GF-D8 (cell line): ENCODE measurements around the gene SLC9A4.
A peak's percentile ranks its signal among the peaks of the same experiment; 100 is the strongest.

Source experiments
- DNase-seq: peaks from one replicate; lab custom pipeline; 2025; lab: John Stamatoyannopoulos, UW

SLC9A4 gene

GRCh38 chr2:102455061-102455670 lies 17.9 kb upstream of the SLC9A4 start:
- no peak for DNase-seq

GRCh38 chr2:102460467-102460866 lies 12.6 kb upstream of the SLC9A4 start:
- DNase-seq: no peak

- DNase-seq: no peak
These were observed 11.8 kb upstream of the SLC9A4 start for GRCh38 chr2:102461188-102461587.

GRCh38 chr2:102463160-102463559 lies 9.9 kb upstream of the SLC9A4 start:
- DNase-seq: no peak

- no peak for DNase-seq
These were observed 2.9 kb upstream of the SLC9A4 start for GRCh38 chr2:102470168-102470567.

- no peak for DNase-seq
These were observed 605 bp downstream of the SLC9A4 start for GRCh38 chr2:102473631-102474030.

GRCh38 chr2:102474785-102475184 lies 1.8 kb downstream of the SLC9A4 start:
- DNase-seq: no peak

- DNase-seq: no peak
These were observed 5.9 kb downstream of the SLC9A4 start for GRCh38 chr2:102478686-102479470.

- no peak for DNase-seq
These were observed 7.5 kb downstream of the SLC9A4 start for GRCh38 chr2:102480285-102481195.

- no peak for DNase-seq
These were observed 8.9 kb downstream of the SLC9A4 start for GRCh38 chr2:102481931-102482330.

GRCh38 chr2:102483086-102483485 lies 10.1 kb downstream of the SLC9A4 start:
- DNase-seq: no peak

- DNase-seq: no peak
These were observed 11.5 kb downstream of the SLC9A4 start for GRCh38 chr2:102484310-102485061.

GRCh38 chr2:102485147-102485785 lies 12.2 kb downstream of the SLC9A4 start:
- no peak for DNase-seq

GRCh38 chr2:102486941-102487702 lies 14.1 kb downstream of the SLC9A4 start:
- no peak for DNase-seq

GRCh38 chr2:102487761-102488462 lies 14.9 kb downstream of the SLC9A4 start:
- DNase-seq: no peak

GRCh38 chr2:102489646-102490045 lies 16.6 kb downstream of the SLC9A4 start:
- peak; percentile 81 for DNase-seq

- no peak for DNase-seq
These were observed 19.0 kb downstream of the SLC9A4 start for GRCh38 chr2:102492006-102492405.

GRCh38 chr2:102494570-102494969 lies 21.5 kb downstream of the SLC9A4 start:
- DNase-seq: no peak

GRCh38 chr2:102498414-102498813 lies 25.4 kb downstream of the SLC9A4 start:
- DNase-seq: no peak

- no peak for DNase-seq
These were observed 26.5 kb downstream of the SLC9A4 start for GRCh38 chr2:102499558-102499957.
